GM18499 (cell line): ENCODE measurements around the gene PIP5K1C.

Experiments
- ATAC-seq: cut with Tn5 transposase; IDR thresholded peaks from one replicate; pipeline ENCODE4 v1.9.1; 2021; ENCODE audit warnings: moderate number of reproducible peaks; ENCODE audit not compliant: insufficient read depth, unreplicated experiment

Gene PIP5K1C

DNA sequence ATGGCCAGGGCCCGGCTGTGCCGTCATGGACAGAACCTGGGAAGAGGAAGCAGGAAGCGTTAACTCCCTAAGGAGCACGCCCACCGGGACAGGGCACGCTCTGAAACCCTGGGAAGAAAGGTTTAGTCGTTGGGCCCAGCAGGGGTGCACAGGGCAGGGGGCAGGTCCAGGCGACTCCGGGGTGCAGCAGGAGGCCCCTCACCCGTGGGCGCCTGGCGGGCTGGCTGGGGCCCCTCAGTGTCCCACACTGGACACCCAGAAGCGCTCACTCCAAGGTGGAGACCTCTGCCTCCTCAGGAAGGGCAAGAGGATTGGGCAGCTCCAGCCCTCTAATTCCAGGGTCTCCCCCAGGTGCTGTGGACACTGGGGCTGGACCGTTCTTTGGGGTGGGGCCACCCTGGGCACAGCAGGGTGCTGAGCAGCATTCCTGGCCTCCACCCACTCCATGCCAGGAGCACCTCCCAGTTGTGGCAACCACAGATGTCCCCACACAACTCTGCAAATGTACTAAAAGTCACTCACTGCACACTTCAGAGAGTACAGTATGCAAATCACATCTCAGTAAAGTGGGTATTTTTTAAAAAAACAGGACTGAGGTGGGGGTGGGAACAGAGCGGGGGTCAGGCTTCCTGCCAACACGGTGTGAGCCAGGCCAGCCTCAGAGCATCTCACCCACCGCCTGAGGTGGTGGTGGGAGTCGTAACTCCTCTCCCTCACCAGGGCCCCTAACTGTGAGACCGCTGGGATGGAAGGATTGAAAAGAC, 35.2 kb downstream of the PIP5K1C start:
- ATAC-seq, result no peak

GRCh38 chr19:3663838-3664237, 36.4 kb downstream of the PIP5K1C start:
- ATAC-seq, result no peak

DNA sequence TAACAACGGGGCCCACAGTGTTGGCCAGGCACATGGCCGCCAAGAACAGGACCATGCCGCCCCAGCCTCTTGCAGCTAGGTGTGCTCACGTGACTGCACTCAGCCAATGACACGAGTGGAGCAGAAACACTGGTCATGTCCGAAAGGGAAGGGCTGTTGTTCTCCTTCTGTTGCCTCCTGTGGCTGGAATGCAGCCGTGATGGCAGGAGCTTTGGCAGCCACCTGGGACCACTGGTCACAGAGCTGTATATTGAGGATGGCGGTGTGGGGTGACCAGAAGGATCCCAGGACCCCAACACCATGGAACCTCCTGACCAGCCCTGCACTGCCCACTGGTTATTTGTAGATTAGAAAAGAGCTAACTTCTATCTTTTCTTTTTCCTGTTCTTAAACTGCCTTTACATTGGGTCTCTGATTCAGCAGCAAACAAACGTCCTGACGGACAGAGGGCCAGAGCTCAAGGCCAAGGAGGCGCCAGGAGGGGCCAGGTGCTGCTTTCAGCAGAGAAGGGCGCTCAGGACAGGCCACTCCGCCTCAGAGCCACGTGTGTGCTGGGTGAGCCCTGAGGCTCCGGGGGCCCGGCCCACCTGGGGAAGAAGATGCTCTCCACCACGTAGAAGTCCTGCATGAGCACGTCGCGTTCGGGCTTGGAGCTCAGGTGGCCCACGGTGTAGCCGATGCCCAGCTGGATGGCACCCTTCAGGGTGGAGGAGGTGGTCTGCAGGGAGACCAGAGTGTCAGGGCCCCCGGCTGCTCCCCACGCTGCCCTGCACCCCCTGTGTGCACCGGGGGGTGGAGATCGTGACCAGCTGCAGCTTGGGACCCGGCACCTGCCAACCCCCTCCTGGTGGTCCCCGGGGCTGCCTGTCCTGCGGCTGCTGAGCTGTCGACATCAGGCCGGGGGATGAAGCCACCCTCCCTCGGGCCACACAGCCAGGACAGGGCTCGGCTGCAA, 38.7 kb downstream of the PIP5K1C start:
- no peak for ATAC-seq

- ATAC-seq, result no peak
Observed at GRCh38 chr19:3660493-3661219, 39.6 kb downstream of the PIP5K1C start.

GRCh38 chr19:3659746-3660112, 40.5 kb downstream of the PIP5K1C start:
- no peak for ATAC-seq

DNA sequence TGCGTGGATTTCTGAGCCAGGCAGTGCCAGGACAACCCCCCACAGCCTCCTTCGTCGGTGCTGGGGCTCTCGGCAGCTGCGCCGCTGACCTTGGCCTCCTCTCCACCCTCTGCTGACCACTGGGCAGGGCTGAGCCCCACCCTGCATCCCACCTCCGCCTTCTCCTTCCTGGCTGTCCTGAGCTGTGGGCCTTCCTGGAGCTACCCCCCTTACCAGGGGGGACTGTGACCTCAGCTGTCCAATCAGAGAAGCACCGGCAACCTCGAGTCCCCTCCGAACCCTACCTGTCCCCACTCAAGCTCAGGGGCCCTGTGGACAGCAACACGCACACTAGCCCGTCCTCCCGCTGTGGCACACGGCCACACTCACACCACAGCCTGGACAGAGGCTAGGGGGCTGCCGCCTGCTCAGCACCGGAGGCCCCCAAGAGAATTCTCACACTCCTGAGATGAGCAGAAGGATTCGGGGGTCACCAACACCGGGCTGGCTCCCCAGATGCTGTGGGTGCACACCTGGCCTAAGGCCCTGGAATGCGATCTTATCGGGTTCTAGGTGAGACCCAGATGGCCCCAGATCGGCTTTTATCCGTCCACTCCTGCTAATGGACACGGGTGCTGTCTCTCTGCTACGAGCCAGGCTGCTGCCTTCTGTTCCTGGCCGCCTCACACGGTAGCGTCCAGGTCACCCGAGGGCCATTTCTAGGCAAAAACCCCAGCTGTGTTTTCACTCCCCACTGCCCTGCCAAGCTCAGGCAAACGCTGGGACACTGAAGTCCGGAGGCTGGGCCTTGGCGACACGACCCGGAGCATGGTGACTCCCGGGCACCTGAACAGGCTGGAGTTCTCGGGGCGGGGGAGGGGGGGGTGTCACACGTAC, 41.2 kb downstream of the PIP5K1C start:
- ATAC-seq, result no peak

GRCh38 chr19:3658004-3658869, 42.0 kb downstream of the PIP5K1C start:
- no peak for ATAC-seq

DNA sequence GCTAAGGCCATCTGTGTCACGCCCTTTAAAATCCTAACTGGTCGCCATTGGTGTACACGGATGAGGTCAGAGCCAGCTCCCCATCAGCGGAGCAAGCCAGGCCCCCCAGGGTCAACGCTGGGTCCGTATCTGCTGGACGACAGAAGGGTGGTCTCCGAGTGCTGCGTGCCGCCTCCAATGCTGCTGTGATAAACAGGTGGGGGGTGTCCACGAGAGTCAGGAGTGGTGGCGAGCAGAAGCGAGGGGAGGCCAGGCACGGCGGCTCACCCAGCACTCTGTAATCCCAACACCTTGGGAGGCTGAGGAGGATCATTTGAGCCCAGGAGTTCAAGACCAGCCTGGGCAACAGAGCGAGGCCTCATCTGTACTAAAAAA, 42.9 kb downstream of the PIP5K1C start:
- ATAC-seq, result no peak

GRCh38 chr19:3656747-3657394, 43.4 kb downstream of the PIP5K1C start:
- ATAC-seq, result no peak

DNA sequence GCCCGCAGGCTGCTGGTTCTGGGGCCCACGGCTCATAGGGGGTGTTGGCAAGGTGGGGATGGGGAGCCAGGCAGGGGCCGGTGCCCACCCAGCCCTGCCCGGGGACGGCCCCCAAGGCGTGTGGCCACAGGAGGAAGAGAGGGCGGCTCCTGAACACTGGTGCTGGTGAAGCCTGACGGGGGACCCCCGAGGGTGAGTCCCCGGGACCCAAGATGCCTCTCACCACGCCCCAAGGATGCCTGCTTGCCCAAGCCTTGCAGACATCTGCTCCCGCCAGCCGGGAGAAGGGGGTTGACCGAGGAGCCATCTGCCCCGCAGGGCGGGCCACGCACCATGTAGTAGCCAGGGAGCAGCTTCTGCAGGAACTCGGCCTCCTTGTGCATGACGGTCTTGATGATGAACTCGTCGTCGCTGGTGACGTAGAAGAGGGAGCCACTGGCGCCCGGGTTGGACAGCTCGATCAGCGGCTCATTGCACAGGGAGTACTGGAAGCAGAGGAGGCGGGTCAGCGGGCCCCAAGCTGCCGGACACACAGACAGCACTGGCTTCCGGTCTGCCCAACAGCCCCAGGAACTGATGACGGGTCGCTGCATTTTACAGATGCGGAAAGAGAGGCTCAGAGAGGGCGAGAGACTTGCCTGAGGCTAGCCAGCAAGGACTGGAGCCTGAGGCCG, 44.1 kb downstream of the PIP5K1C start:
- no peak for ATAC-seq

DNA sequence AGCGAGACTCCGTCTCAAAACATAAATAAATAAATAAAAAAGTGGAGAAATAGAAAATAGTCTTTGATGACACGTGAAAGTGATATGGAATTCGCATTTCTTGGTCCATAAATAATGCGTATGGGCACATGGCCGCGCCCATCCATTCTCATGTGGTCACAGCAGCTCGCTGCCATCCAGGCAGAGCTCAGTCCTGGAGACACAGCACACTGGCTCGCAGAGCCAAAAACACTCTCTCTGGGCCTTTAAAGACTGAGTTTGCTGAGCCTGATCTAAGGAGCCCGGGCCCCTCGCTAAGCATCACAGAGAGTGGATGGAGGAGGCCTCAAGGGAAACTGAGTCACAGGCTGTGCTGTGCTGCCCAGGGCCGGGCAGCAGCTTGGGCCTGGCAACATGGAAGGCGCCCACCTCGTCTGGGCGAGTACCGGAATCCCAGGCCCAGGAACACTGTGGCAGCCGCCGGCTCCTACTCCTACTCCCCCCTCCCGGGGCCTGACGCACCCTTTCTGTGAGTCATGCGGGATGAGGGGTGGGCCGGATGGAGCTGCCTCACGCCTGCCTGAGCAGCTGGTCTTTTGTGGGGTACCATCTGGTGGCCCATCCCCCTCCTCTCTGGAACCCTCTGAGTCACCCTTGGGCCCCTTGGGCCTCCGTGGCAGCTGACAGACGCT, 44.7 kb downstream of the PIP5K1C start:
- ATAC-seq, result no peak

DNA sequence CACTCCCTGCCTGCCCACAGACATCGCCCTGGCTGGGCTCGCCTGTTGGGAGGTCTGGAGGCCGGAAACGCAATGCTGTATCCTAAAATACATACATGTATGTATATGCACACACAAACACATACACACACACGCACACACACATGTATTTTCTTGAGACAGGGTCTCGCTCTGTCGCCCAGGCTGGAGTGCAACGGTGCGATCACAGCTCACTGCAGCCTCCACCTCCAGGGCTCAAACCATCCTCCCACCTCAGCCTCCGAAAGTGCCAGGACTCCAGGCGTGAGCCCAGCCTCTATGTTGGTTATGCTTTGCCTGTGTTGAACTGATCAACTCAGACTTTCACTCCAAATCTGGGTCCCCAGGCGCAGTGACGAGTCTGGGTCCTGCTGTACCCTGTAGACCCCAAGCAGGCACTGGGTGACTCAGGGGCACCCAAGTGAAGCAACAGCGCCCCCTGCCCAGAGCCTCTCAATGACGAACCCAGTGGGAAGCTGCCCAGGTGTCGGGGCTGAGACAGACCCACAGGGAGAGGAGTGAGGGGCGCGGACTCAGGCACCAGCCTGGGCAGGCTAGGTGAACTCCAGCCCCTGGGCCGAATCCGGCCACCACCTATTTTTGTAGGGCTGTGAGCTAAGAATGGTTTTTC, 46.3 kb downstream of the PIP5K1C start:
- no peak for ATAC-seq

DNA sequence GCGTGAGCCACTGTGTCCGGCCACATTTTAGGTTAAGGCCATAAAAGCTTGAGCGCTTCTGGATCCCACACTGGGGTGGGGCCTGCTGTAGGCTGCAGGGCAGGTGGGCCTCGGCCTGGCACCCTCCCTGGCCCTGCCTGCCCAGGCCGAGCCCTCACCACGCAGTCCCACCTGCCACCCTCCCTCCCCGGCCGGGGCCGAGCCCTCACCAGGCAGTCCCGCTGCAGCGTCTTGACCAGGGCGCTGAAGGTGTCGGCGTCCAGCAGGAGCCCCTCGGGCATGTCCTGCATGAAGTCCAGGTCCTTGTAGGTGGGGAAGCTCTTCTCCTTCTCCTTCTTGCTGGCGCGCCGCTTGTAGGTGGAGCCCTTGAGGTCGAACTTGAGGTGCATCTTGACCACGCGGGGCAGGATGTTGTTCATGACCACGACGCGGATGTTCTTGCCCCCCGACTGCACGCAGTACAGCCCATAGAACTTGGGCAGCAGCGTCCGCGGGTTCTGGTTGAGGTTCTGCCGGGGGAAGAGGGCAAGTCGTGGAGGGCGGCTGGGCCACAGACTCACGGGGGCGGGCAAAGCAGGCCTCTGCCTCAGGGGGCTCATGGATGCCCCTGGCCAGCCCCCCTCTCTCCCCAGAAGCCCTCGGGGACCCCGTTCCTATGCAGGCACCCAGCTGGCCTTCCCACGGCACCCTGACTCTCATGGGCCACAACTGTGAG, 47.0 kb downstream of the PIP5K1C start:
- no peak for ATAC-seq

GRCh38 chr19:3652422-3652821, 47.8 kb downstream of the PIP5K1C start:
- ATAC-seq, result no peak

DNA sequence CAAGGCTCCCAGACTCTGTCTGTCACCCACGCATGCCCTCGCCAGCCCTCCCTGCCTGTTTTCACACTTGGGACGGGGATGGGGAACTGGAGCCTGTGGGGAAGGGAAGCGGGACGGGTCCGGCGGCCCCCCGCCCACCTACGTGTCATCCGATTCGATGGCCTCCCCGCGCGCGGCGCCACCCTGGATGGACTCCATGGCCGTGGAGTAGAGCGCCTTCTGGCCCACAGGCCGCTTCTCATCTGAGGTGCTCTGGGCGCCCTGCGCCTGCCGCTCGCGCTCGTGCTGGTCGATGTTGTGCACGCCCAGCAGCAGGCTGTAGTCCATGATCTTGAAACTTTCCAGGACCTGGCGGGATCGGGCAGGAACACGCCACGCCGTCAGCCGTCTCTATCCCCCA, 48.6 kb downstream of the PIP5K1C start:
- ATAC-seq, result no peak

DNA sequence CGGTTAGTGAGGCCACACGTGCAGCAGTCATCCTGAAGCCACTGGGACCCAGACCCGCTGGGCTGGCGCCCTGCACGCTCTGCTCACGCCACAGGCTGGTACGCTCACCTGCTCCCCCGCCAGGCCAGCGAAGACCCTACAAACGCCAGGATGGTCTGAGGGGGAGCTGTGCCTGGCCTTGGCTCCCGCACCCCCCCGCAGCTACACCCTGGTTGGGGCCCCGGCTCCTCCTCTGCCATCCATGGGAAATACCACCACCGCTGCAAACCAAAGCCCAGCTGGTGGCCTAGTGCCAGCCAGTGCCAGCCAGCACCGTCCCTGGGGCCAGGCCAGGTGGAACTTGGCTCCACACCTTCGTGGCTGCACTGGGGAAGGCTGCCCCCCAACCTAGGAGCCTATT, 50.4 kb downstream of the PIP5K1C start:
- no peak for ATAC-seq
